ENCODE measurements around the gene CFAP54. TPM values are rescaled to one million over a fixed set of nuclear protein-coding genes. Genes with fewer than 3 reads are reported as not detected.
A peak's percentile ranks its signal among the peaks of the same experiment; 100 is the strongest.
"Not testable (repeated sequence)": the region's sequence is repeated elsewhere in the genome, so short reads cannot be mapped to it uniquely, and the experiment has no call there.

Gene CFAP54
- total RNA-seq, 1 experiment from 2014 or later: 0.35 TPM

- Mint-ChIP-seq H3K27me3 (ENCODE audit: unreplicated experiment) (no peaks in the 10 kb centered on the region), H3K4me1 (ENCODE audit: low read depth, unreplicated experiment) (no peaks in the 10 kb centered on the region), H3K27ac (ENCODE audit: unreplicated experiment) (peak overlapping the region; percentile 80), H3K36me3 (ENCODE audit: insufficient read depth, unreplicated experiment) (no peaks in the 10 kb centered on the region), H3K4me3 (ENCODE audit: low read depth, unreplicated experiment) (peak overlapping the region; percentile 77), H3K9me3 (ENCODE audit: low read depth, unreplicated experiment) (no peaks in the 10 kb centered on the region)
- peak; percentile 70 for DNase-seq
- TSS peak; percentile 79 for BruUV-seq (replicated peaks)
- no peak for TF ChIP-seq CTCF (IDR thresholded peaks at IDR 0.05; ENCODE audit: unreplicated experiment)
- intact Hi-C loops (cut with micrococcal nuclease; ENCODE audit: unreplicated experiment): no loop called here
- CTCF ChIA-PET: interaction anchor here (0.6 to 0.7 kb wide), 3 partner anchors 13 to 271 kb away, joined by 3 to 4 read pairs (median 3); no protein-coding TSS in a partner anchor
Measured at GRCh38 chr12:96720363-96720705, 231.0 kb downstream of the CFAP54 start.

- BruUV-seq (replicated peaks); H3K4me3 Mint-ChIP-seq (ENCODE audit: low read depth, unreplicated experiment); DNase-seq; H3K27ac Mint-ChIP-seq (ENCODE audit: unreplicated experiment); CTCF ChIA-PET; intact Hi-C loops (cut with micrococcal nuclease; ENCODE audit: unreplicated experiment); H3K9me3 Mint-ChIP-seq (ENCODE audit: low read depth, unreplicated experiment); H3K4me1 Mint-ChIP-seq (ENCODE audit: low read depth, unreplicated experiment); H3K36me3 Mint-ChIP-seq (ENCODE audit: insufficient read depth, unreplicated experiment); H3K27me3 Mint-ChIP-seq (ENCODE audit: unreplicated experiment): not testable (repeated sequence)
Measured at GRCh38 chr12:96729466-96729865, 240.1 kb downstream of the CFAP54 start.

GRCh38 chr12:96729886-96730285 is 240.5 kb downstream of the CFAP54 start:
- Mint-ChIP-seq H3K27me3 (ENCODE audit: unreplicated experiment) (no peaks in the 10 kb centered on the region), H3K27ac (ENCODE audit: unreplicated experiment) (no peak overlapping the region), H3K4me1 (ENCODE audit: low read depth, unreplicated experiment) (no peaks in the 10 kb centered on the region), H3K4me3 (ENCODE audit: low read depth, unreplicated experiment) (no peak overlapping the region), H3K9me3 (ENCODE audit: low read depth, unreplicated experiment) (no peaks in the 10 kb centered on the region), H3K36me3 (ENCODE audit: insufficient read depth, unreplicated experiment) (no peaks in the 10 kb centered on the region)
- BruUV-seq (replicated peaks): no TSS peak
- intact Hi-C loops (cut with micrococcal nuclease; ENCODE audit: unreplicated experiment): no loop called here
- TF ChIP-seq CTCF (IDR thresholded peaks at IDR 0.05; ENCODE audit: unreplicated experiment): no peak
- no peak for DNase-seq
- CTCF ChIA-PET: no interaction called here

GRCh38 chr12:96743606-96744005 is 254.2 kb downstream of the CFAP54 start:
- no peak overlapping the region for H3K27ac Mint-ChIP-seq (ENCODE audit: unreplicated experiment)

More at GRCh38 chr12:96743606-96744005, 254.2 kb downstream of the CFAP54 start:
- Mint-ChIP-seq H3K9me3 (ENCODE audit: low read depth, unreplicated experiment) (no peaks in the 10 kb centered on the region), H3K27me3 (ENCODE audit: unreplicated experiment) (no peaks in the 10 kb centered on the region), H3K4me1 (ENCODE audit: low read depth, unreplicated experiment) (no peaks in the 10 kb centered on the region), H3K4me3 (ENCODE audit: low read depth, unreplicated experiment) (no peak overlapping the region), H3K36me3 (ENCODE audit: insufficient read depth, unreplicated experiment) (no peaks in the 10 kb centered on the region)
- intact Hi-C loops (cut with micrococcal nuclease; ENCODE audit: unreplicated experiment): no loop called here
- no TSS peak for BruUV-seq (replicated peaks)
- DNase-seq: no peak
- TF ChIP-seq CTCF (IDR thresholded peaks at IDR 0.05; ENCODE audit: unreplicated experiment): no peak
- CTCF ChIA-PET: no interaction called here

Measured in Calu3 (cell line).